ENCODE results near the gene NTRK3.

The NTRK3 gene

DNA sequence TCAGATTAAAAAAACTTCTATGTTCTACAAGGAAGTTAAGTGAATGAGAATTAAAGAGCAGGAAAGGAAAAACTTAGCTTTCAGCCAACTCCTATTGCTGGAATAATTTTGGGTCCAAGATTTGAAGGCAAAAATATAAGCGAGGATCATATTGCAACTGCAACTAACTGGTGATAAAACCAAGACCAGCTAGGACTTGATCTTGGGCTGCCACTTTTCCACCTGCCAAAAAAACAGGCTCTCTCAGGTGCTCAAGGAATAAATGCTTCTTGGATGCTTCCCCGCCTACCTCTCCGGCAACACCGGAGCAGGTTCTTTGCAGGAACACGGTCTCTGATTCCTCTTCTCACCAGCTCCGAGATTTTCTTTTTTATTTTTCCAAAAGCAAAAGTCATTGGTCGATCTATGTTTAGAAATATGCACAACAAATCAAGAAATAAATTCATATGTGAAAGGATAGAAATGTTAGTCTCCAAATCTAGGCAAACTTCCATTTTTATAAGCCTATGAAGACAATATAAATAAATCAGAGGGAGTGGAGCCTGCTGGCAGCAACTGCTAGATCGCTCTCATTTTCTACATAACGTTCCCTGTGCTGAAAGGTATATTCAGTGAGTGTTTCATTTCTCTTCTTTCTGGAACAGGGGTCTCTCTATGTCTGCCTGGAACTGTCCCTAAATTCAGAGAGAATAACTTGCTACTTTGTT, 241.9 kb downstream of the NTRK3 start:
- no peak for DNase-seq

DNA sequence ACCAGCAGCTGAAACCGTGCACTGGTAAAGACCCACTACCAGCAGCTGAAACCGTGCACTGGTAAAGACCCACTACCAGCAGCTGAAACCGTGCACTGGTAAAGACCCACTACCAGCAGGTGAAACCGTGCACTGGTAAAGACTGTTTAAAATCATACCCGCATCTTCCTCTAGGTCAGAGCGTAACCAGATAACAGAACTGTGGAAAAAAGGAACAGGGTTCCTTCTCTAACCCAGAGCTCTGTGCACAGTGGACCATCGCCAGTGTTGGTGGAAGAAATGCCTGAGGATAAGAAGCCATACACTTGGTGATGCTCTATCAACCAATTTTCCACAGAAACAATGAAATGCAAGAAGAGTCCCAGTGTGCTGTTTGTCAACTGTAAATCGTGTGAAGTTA, 243.4 kb downstream of the NTRK3 start:
- TF ChIP-seq POLR2A (IDR thresholded peaks at IDR 0.05; ENCODE audit: low read length), result no peak
- no peak for TF ChIP-seq GATA1 (IDR thresholded peaks at IDR 0.05; ENCODE audit: low read depth, low read length)
- DNase-seq, result no peak

More for the DNA sequence above, 241.9 kb downstream of the NTRK3 start:
- no peak for TF ChIP-seq GATA1 (IDR thresholded peaks at IDR 0.05; ENCODE audit: low read depth, low read length)
- TF ChIP-seq POLR2A (IDR thresholded peaks at IDR 0.05; ENCODE audit: low read length), result no peak

DNA sequence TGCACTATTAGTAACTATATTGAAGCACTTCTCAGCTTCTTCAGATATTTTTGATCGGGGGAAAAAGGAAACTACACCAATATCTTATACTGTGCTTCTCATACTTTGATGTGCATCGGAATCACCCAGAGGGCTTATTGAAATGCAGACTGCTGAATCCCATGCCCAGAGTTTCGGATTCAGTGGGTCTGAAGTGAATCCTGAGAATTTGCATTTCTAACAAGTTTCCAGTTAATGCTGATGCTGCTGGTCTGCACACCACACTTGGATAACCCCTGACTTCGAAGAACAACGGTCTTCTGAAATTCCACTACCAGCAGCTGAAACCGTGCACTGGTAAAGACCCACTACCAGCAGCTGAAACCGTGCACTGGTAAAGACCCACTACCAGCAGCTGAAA, 243.9 kb downstream of the NTRK3 start:
- DNase-seq, result no peak
- TF ChIP-seq POLR2A (IDR thresholded peaks at IDR 0.05; ENCODE audit: low read length) (no peak), GATA1 (IDR thresholded peaks at IDR 0.05; ENCODE audit: low read depth, low read length) (no peak)

DNA sequence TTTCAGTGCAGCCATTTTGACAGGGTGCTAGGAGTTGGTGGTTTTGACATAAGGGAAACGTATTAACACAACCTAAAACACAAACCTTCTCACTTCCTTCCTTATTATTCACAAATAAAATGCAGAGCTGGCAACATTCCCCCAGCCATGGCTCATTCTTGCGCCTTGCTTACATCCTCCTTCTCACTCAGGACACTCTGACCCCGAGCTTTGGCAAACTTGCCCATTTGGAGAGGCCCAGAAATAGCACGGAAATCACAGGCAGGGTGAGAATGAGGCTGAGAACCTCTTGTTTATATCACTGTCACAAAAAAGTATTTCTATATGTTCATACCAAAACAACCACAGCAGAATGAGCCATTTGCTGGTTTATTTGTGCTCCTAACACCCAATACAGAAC, 244.3 kb downstream of the NTRK3 start:
- DNase-seq, result no peak
- TF ChIP-seq POLR2A (IDR thresholded peaks at IDR 0.05; ENCODE audit: low read length) (no peak), GATA1 (IDR thresholded peaks at IDR 0.05; ENCODE audit: low read depth, low read length) (no peak)

DNA sequence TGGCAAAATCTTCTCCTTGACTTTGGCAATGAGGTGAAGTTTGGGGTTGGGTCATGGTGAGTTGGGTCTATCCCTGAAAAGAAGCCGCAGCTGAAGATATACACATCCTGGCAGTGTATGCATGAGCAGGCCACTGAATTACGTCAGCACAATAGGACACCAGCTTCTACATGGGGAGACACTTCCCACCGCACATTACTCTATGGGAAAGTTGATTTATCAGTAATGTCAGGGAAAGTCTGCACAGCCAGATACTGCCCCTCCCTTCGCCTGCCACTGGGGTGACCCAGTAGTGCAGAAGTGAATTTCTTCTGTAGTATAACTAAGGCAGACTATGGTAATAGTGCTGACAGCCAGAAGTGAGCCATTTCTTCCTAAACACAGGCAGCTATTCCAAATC, 245.0 kb downstream of the NTRK3 start:
- no peak for TF ChIP-seq POLR2A (IDR thresholded peaks at IDR 0.05; ENCODE audit: low read length)
- TF ChIP-seq GATA1 (IDR thresholded peaks at IDR 0.05; ENCODE audit: low read depth, low read length), result no peak
- no peak for DNase-seq

DNA sequence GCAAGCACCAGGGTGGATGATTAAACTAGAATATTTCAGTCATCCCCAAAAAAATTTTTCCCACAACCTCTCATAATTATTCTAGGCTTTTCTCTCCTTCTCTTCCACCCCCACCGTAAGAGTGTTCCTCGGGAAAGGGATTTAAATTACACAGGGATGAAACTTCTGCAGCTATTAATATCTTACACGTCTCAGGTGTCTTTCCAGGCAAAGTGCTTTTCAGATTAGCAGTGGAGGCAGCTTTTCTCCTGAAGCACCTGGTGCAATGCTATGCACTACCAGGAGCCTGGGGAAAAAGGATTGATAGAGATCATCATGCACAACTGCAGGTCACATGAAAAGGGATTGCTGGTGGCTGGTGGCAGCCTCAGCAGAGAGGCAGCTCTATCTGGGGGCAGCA, 250.4 kb downstream of the NTRK3 start:
- no peak for TF ChIP-seq POLR2A (IDR thresholded peaks at IDR 0.05; ENCODE audit: low read length)
- TF ChIP-seq GATA1 (IDR thresholded peaks at IDR 0.05; ENCODE audit: low read depth, low read length), result no peak
- DNase-seq, result no peak

DNA sequence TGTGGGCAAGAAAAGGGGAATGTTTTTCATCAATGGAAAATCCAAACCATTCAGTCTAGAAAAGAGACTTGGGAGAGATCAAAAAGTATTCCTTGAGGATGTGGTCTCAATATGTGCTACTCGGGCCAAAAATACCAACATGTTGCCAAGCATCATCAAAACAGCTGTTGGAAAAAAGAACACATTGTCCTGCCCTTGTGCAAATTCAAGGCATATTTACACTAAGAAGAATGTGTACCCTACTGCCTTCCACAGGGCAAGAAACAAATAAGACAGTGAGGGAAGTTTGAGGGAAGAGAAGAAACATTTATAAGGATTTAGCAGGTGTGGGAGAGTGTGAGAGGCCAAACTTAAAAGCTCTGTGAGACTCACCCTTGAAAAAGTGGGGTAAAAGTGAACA, 252.1 kb downstream of the NTRK3 start:
- DNase-seq, result no peak
- TF ChIP-seq GATA1 (IDR thresholded peaks at IDR 0.05; ENCODE audit: low read depth, low read length) (no peak), POLR2A (IDR thresholded peaks at IDR 0.05; ENCODE audit: low read length) (no peak)

DNA sequence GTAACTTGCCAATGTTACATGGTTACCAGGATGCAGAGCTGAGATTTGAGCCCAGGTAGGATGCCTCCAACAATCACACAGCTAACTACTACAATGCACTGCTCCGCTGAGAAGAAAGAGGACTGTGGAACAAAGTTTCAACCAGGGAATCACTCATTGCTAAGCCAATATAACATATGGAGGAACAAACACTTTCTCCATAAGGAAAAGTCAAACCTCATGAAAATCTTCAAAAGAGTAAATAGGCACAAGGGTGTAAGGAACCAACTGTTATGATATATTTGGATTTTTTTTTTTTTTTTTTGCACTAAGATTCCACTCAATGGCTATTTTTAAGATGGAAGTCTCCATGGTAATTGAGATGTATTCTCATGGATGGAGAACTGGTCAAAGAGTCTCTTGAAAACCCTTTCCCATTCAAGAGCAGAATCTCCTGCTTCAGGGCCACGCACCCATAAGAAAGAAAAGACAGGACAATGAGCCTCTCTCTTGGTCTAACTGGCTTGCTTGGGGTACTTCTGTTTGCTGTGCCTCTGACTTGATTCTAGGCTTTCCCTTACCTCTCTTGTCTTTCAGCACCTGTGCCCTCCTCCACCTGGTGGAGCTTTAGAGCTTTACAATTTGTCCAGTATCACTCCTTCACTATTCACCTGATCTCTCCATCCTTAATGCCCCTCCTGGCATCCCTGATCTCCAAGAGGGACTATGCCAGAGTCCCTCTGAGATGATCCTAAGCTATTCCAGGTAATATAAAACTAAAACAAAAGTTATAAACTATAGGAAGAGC, 252.8 kb downstream of the NTRK3 start:
- TF ChIP-seq POLR2A (IDR thresholded peaks at IDR 0.05; ENCODE audit: low read length) (no peak), GATA1 (IDR thresholded peaks at IDR 0.05; ENCODE audit: low read depth, low read length) (no peak)
- DNase-seq, result no peak

DNA sequence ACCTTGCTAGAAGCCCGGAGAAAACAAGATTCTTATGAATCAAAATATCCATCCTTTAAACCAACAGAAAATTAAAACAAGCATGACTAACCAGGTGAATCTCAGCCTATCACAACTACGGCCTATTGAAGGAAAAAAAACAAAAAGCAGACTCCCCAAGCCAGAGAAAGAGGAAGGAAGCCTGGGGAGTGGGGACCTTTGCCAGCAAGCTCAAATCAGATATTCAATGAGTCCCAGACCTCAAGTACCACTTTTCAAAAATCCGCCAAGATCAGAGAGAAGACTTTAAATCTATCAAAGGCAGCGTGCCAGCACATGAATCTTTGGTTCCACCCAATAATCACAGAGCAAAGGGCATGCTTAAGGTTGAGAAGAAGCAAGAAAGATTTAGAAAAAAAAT, 253.8 kb downstream of the NTRK3 start:
- TF ChIP-seq POLR2A (IDR thresholded peaks at IDR 0.05; ENCODE audit: low read length), result no peak
- TF ChIP-seq GATA1 (IDR thresholded peaks at IDR 0.05; ENCODE audit: low read depth, low read length), result no peak
- no peak for DNase-seq

DNA sequence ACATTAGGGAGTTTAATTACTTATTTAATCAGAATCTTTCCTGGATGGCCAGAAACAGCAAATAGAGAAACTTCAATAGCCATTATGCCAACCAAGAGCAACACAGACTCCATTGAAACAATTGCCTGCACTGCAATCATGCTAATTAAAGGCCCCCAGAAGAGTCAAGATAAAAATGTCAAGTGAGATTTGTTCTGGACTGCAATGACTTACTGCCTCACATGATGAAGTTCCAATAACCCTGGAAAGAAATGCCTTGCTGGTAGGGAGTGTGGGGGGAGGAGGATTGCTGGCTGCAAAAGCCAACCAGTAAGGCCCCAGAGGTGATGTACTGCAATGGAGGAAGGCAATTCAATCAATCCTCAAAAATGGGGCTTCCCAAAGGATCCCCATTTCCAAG, 257.9 kb downstream of the NTRK3 start:
- DNase-seq, result no peak
- TF ChIP-seq GATA1 (IDR thresholded peaks at IDR 0.05; ENCODE audit: low read depth, low read length), result no peak
- TF ChIP-seq POLR2A (IDR thresholded peaks at IDR 0.05; ENCODE audit: low read length), result no peak

DNA sequence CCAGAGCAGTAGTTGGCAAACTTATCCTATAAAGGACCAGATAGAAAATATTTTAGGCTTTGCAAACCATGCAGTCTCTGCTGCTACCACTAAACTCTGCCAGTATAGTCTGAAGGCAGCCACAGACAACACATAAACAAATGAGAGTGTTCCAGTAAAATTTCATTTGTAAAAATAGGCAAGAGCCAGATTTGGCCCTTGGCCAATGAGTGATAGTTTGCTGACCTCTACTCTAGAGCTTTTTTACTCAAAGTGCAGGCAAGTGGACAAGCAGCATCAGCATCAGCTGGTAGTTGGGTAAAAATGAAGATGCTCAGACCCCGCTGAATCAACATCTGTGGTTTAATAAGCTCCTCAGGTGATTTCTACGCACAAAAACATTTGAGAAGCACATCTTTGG, 269.8 kb downstream of the NTRK3 start:
- DNase-seq, result no peak
- TF ChIP-seq POLR2A (IDR thresholded peaks at IDR 0.05; ENCODE audit: low read length), result no peak
- TF ChIP-seq GATA1 (IDR thresholded peaks at IDR 0.05; ENCODE audit: low read depth, low read length), result no peak

DNA sequence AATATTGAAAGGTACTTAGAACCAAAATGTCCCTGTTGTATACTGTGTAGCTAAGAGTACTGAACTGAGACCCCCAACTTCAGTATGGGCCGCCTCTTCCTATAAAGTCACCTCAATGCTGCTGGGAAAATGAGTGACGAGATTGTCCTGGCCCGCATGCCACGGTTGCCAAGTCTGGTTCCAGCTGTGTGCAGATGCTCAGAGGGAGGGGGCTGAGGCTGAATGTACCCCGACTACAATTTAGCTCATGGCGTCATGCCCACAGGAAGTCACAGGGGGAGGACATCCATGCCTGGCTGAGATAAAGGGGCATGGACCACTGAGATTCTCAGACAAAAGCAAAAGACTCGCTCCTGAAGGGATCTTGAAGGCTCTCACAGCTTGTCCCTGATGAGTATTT, 271.1 kb downstream of the NTRK3 start:
- no peak for DNase-seq
- TF ChIP-seq POLR2A (IDR thresholded peaks at IDR 0.05; ENCODE audit: low read length) (no peak), GATA1 (IDR thresholded peaks at IDR 0.05; ENCODE audit: low read depth, low read length) (no peak)

DNA sequence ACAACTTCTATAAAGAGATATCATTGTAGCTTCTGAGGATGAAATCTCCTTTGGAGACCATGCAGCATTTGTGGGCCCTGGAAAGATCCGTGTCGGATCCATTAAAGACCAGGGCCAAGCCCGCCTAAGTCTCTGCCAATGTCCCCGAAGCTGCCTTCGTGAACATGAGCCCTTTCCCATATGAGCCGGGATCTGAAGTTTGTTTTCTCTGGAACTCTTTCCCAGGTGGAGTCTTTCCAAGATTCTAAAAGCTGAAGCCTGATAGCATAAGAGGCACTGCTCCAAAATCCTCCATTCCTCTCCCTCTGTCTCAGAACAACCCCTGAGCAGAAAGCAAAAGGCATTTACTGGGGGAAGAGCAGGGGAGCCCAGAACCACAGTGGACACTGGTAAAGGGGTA, 274.6 kb downstream of the NTRK3 start:
- TF ChIP-seq GATA1 (IDR thresholded peaks at IDR 0.05; ENCODE audit: low read depth, low read length) (no peak), POLR2A (IDR thresholded peaks at IDR 0.05; ENCODE audit: low read length) (no peak)
- no peak for DNase-seq

DNA sequence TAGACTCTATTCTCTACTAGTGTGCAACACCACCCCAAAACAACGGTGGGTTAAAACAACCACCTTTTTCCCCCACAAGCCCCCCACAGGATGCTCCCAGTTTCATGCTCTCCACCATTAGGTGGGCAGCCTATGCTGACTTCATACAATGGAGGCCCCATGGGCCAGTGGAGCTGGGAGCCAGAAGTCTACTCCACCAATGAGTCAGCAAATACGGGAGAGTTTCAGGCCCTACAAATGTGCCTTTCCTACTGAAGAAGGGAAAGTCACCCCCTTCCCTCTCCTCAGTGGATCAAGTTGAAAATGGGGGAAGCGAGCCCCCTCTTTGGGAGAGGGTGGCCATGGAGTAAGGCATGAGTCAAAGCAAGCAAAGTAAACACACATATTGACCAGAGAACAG, 278.6 kb downstream of the NTRK3 start:
- DNase-seq, result no peak
- TF ChIP-seq POLR2A (IDR thresholded peaks at IDR 0.05; ENCODE audit: low read length) (no peak), GATA1 (IDR thresholded peaks at IDR 0.05; ENCODE audit: low read depth, low read length) (no peak)

DNA sequence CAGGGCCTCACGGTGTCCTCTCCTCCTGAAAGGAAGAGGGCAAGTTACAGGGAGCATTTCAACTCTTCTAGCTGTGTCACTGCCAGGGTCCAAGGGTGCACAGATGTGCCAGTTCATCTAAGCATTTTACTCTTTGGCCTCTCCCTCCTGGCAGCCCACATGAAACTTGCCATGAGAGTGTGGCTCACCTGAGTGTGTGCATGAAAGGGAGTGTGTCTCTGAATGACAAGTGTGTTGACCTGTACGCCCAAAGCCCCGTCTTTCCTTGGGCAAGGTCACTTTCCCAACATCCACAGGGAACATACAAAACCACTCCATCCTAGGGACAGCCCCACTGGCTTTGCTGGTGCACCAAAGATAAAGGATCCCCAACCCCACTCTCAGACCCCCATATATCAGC, 280.0 kb downstream of the NTRK3 start:
- no peak for DNase-seq
- no peak for TF ChIP-seq GATA1 (IDR thresholded peaks at IDR 0.05; ENCODE audit: low read depth, low read length)
- no peak for TF ChIP-seq POLR2A (IDR thresholded peaks at IDR 0.05; ENCODE audit: low read length)

Data from erythroblast (primary cell).